BLaER1 treated with 17β-estradiol and CSF1 and Interleukin-3, amounts not matched to agents 10 nM and 100 nM (cell line): Measurements from ENCODE around the gene INPP4A.
"Not testable (repeated sequence)": the region's sequence is repeated elsewhere in the genome, so short reads cannot be mapped to it uniquely, and the experiment has no call there.

Experiments
- H3K27ac ChIP-seq, 11 experiments: shearing (Covaris generic); formaldehyde crosslinking; 2 replicates each; pipeline ENCODE4 v1.8.1; 2022
- H3K27me3 ChIP-seq, 11 experiments: shearing (Covaris generic); formaldehyde crosslinking; 2 replicates each; pipeline ENCODE4 v1.8.1; 2022
- H3K36me3 ChIP-seq, 11 experiments: shearing (Covaris generic); formaldehyde crosslinking; 2 replicates each; pipeline ENCODE4 v1.8.1; 2022
- H3K4me1 ChIP-seq, 10 experiments: shearing (Covaris generic); formaldehyde crosslinking; 2 replicates each; pipeline ENCODE4 v1.8.1; 2022
- H3K4me2 ChIP-seq, 11 experiments: shearing (Covaris generic); formaldehyde crosslinking; 2 replicates each; pipeline ENCODE4 v1.8.1; 2022
- H3K4me3 ChIP-seq, 10 experiments: shearing (Covaris generic); formaldehyde crosslinking; 2 replicates each; pipeline ENCODE4 v1.8.1; 2022
- H3K9ac ChIP-seq, 11 experiments: shearing (Covaris generic); formaldehyde crosslinking; 2 replicates each; pipeline ENCODE4 v1.8.1; 2022
- H3K9me3 ChIP-seq, 11 experiments: shearing (Covaris generic); formaldehyde crosslinking; replicated peaks in 1 of 11; 2 replicates each; pipeline ENCODE4 v1.8.1; 2022
- H4K20me1 ChIP-seq, 11 experiments: shearing (Covaris generic); formaldehyde crosslinking; 2 replicates each; pipeline ENCODE4 v1.8.1; 2022
- Cebpa-rat ChIP-seq, 11 experiments: shearing (Covaris generic); IDR thresholded peaks; 2 replicates each; pipeline ENCODE4 v1.8.1; 2022

The INPP4A gene

DNA sequence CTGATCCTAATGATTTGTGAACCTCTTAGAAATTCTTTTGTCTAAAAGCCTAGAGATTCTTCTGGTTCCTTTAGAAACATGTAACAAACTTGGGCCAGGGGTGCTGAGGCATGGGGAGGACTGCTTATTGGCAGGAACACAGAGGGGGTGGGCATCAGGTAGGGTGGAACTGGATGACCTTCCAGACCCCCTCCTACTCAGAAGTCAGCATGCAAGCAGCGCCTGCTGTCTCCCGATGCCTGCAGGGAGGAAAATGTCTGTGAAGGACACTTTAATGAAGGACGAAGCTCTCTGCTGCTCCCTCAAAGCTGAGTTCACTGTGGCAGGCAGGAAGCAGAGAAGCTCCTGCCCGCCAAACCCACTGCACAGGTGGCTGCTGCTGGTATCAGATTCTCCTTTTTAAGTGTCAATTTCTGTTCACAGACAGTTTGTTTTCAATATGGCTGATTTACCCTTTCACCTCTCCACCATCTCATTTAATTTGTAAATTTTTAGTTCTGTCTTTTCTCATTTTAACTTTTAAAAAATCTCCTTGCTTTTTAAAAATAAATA is 144.3 kb downstream of the INPP4A start:
- no peak overlapping the region for H3K4me2 ChIP-seq
- H3K4me1 ChIP-seq: peaks cover 0 to 10% (median 0%) of the 10 kb centered on the region in 10 experiments; a peak in 4 of 20 replicates
- H4K20me1 ChIP-seq: no peaks in the 10 kb centered on the region
- H3K4me3 ChIP-seq: no peak overlapping the region
- no peaks in the 10 kb centered on the region for H3K27me3 ChIP-seq
- no peak for TF ChIP-seq Cebpa-rat (IDR thresholded peaks at IDR 0.05)
- peaks cover 3 to 11% (median 5%) of the 10 kb centered on the region in 11 experiments; a peak in 15 of 22 replicates for H3K9me3 ChIP-seq
- H3K9ac ChIP-seq: no peak overlapping the region
- peaks cover 18 to 84% (median 41%) of the 10 kb centered on the region in 11 experiments; a peak in 21 of 22 replicates for H3K36me3 ChIP-seq
- H3K27ac ChIP-seq: no peak overlapping the region

DNA sequence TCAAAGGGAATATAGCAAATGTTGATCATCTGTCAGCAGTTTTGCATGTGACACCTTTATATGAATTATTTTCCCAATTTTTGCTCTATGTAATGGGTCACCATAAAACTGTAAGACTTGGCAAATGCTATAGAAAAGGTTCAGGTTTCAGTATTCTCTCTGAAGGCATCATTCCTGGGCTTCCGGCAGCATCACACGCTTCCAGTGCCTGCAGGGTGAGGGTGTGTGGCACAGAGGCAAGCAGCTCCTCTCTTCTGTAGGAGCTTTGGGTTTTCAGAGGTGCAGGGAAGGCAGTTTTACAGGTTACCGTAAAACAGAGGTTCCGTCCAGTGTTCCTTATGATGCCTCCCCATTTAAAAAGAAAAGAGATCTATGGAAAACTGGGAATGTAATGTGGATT is 144.8 kb downstream of the INPP4A start:
- Histone ChIP-seq H3K4me1 (peaks cover 0 to 10% (median 0%) of the 10 kb centered on the region in 10 experiments; a peak in 4 of 20 replicates), H3K27me3 (no peaks in the 10 kb centered on the region), H3K4me2 (no peak overlapping the region), H3K9ac (no peak overlapping the region), H3K9me3 (peaks cover 6 to 15% (median 8%) of the 10 kb centered on the region in 11 experiments; a peak in 15 of 22 replicates), H4K20me1 (no peaks in the 10 kb centered on the region), H3K27ac (no peak overlapping the region), H3K4me3 (no peak overlapping the region), H3K36me3 (peaks cover 20 to 80% (median 39%) of the 10 kb centered on the region in 11 experiments; a peak in 20 of 22 replicates)
- no peak for TF ChIP-seq Cebpa-rat (IDR thresholded peaks at IDR 0.05)

GRCh38 chr2:98592565-98592964 is 147.9 kb downstream of the INPP4A start:
- no peak overlapping the region for H3K9ac ChIP-seq
- H3K4me3 ChIP-seq: no peak overlapping the region
- no peak overlapping the region for H3K4me2 ChIP-seq
- no peak for TF ChIP-seq Cebpa-rat (IDR thresholded peaks at IDR 0.05)
- H3K9me3 ChIP-seq: peaks cover 6 to 15% (median 8%) of the 10 kb centered on the region in 11 experiments; a peak in 15 of 22 replicates
- no peaks in the 10 kb centered on the region for H4K20me1 ChIP-seq
- peaks cover 26 to 64% (median 36%) of the 10 kb centered on the region in 11 experiments; a peak in 21 of 22 replicates for H3K36me3 ChIP-seq
- no peak overlapping the region for H3K27ac ChIP-seq
- H3K4me1 ChIP-seq: peaks cover 0 to 10% (median 0%) of the 10 kb centered on the region in 10 experiments; a peak in 4 of 20 replicates
- H3K27me3 ChIP-seq: no peaks in the 10 kb centered on the region

DNA sequence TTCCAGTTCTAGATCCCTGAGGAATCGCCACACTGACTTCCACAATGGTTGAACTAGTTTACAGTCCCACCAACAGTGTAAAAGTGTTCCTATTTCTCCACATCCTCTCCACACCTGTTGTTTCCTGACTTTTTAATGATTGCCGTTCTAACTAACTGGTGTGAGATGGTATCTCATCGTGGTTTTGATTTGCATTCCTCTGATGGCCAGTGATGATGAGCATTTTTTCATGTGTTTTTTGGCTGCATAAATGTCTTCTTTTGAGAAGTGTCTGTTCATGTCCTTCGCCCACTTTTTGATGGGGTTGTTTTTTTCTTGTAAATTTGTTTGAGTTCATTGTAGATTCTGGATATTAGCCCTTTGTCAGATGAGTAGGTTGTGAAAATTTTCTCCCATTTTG is 150.0 kb downstream of the INPP4A start:
- not testable (repeated sequence) for H3K27ac ChIP-seq, H4K20me1 ChIP-seq, H3K4me3 ChIP-seq, H3K4me2 ChIP-seq, H3K9ac ChIP-seq, H3K27me3 ChIP-seq
- H3K9me3 ChIP-seq: peaks cover 6 to 15% (median 8%) of the 10 kb centered on the region in 11 experiments; a peak in 15 of 22 replicates
- H3K4me1 ChIP-seq: peaks cover 0 to 16% (median 0%) of the 10 kb centered on the region in 10 experiments; a peak in 4 of 20 replicates
- H3K36me3 ChIP-seq: peaks cover 44 to 78% (median 53%) of the 10 kb centered on the region in 11 experiments

DNA sequence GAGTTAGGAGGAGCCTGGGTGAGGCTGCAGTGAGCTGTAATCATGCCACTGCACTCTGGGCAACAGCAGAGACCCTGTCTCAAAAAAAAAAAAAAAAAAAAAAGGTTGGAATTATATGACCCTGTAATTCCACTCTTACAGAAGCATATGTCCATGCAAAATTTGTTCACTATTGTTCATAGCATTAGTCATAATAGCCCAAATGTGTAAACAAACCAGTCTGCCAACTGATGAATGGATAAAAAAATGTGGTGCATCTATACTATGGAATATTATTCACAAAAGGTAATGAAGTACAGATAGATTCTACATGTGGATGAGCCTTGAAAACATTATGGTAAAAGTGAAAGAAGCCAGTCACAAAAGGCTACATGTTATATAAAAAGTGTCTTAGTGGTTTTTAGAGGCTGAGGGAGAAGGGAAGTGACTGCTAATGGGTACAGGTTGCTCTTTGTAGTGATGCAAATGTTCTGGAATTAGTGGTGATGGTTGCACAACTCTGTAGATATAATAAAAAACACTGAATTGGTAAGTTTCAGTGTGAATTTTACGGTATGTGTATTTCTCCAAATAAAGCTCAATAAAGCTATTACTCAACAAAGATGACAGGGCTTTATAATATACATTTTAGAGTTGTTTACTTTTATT is 154.2 kb downstream of the INPP4A start:
- peaks cover 0 to 15% (median 0%) of the 10 kb centered on the region in 11 experiments; a peak in 6 of 22 replicates for H4K20me1 ChIP-seq

DNA sequence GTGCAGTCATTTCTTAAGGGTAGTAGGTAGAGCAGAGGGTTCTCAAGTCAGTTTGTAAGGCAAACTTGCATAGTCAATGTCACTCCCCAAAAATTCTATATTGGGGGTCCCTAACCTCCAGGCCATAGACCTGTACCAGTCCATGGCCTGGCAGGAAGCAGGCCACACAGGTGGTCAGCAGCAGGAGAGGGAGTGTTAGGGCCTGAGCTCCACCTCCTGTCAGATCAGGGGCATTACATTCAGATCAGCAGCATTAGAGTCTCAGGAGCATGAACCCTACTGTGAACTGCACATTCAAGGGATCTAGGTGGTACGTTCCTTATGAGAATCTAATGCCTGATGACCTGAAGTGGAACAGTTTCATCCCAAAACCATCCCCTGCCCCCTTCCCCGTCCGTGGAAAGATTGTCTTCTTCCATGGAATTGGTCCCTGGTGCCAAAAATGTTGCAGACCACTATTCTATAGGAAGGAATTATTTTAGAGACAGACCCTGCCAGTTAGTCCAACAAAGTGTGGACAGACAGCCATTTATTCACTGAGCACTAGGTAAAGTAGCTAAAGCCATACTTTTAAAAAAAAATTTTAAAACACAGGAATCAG is 157.0 kb downstream of the INPP4A start:
- no peaks in the 10 kb centered on the region for H3K9me3 ChIP-seq
- H3K36me3 ChIP-seq: peaks cover 62 to 88% (median 72%) of the 10 kb centered on the region in 11 experiments
- no peak overlapping the region for H3K9ac ChIP-seq
- H4K20me1 ChIP-seq: peaks cover 0 to 43% (median 12%) of the 10 kb centered on the region in 11 experiments; a peak in 9 of 22 replicates
- TF ChIP-seq Cebpa-rat (IDR thresholded peaks at IDR 0.05): no peak
- H3K4me3 ChIP-seq: no peak overlapping the region
- H3K27me3 ChIP-seq: no peaks in the 10 kb centered on the region
- H3K27ac ChIP-seq: no peak overlapping the region
- H3K4me2 ChIP-seq: no peak overlapping the region
- peaks cover 5 to 14% (median 7%) of the 10 kb centered on the region in 10 experiments for H3K4me1 ChIP-seq

More for the DNA sequence above, 154.2 kb downstream of the INPP4A start:
- Histone ChIP-seq H3K36me3 (peaks cover 66 to 86% (median 70%) of the 10 kb centered on the region in 11 experiments), H3K9me3 (peaks cover 4 to 5% (median 4%) of the 10 kb centered on the region in 11 experiments; a peak in 14 of 22 replicates), H3K4me2 (no peak overlapping the region), H3K4me1 (peaks cover 0 to 6% (median 0%) of the 10 kb centered on the region in 10 experiments; a peak in 1 of 20 replicates), H3K27me3 (no peaks in the 10 kb centered on the region), H3K9ac (no peak overlapping the region), H3K4me3 (no peak overlapping the region), H3K27ac (no peak overlapping the region)
- no peak for TF ChIP-seq Cebpa-rat (IDR thresholded peaks at IDR 0.05)

DNA sequence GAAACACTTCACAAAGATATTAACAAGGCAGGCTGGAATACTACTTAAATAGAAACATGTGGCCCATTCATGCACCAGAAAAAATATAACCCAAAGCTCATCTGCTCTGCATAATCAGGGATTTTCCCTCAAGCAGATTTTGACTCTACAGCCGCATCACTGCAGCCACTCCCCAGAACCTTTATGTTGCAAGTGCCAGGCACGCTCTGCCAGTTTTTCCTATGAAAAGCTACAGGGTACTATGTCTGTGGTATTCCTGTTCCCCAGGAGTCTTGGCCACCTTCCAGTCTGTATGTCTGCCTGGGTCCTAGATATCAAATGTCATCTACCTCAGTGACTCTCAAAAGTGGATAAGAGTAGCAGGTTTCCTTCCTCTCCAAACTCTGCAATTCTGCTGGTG is 159.9 kb downstream of the INPP4A start:
- Histone ChIP-seq H3K4me3 (no peak overlapping the region), H4K20me1 (peaks cover 0 to 46% (median 12%) of the 10 kb centered on the region in 11 experiments; a peak in 9 of 22 replicates), H3K27ac (no peak overlapping the region), H3K4me1 (peaks cover 20 to 28% (median 23%) of the 10 kb centered on the region in 10 experiments), H3K9ac (no peak overlapping the region; a peak in 1 of 22 replicates), H3K27me3 (no peaks in the 10 kb centered on the region), H3K36me3 (peaks cover 39 to 59% (median 47%) of the 10 kb centered on the region in 11 experiments), H3K9me3 (no peaks in the 10 kb centered on the region), H3K4me2 (no peak overlapping the region)
- no peak for TF ChIP-seq Cebpa-rat (IDR thresholded peaks at IDR 0.05)

GRCh38 chr2:98605076-98605475 is 160.4 kb downstream of the INPP4A start:
- peaks cover 34 to 59% (median 44%) of the 10 kb centered on the region in 11 experiments for H3K36me3 ChIP-seq
- no peak overlapping the region for H3K27ac ChIP-seq
- no peak overlapping the region for H3K4me3 ChIP-seq

GRCh38 chr2:98606431-98606830 is 161.8 kb downstream of the INPP4A start:
- no peaks in the 10 kb centered on the region for H3K9me3 ChIP-seq
- TF ChIP-seq Cebpa-rat (IDR thresholded peaks at IDR 0.05): no peak
- peak overlapping the region; percentile 78 to 98 (median 96) for H3K4me2 ChIP-seq
- peak overlapping the region in 6 of 11 experiments; percentile 90 to 99 (median 94); a peak in 8 of 22 replicates for H3K9ac ChIP-seq
- peaks cover 34 to 45% (median 40%) of the 10 kb centered on the region in 10 experiments for H3K4me1 ChIP-seq
- H3K36me3 ChIP-seq: peaks cover 30 to 59% (median 43%) of the 10 kb centered on the region in 11 experiments
- H3K4me3 ChIP-seq: peak overlapping the region in 4 of 10 experiments; percentile 86 to 97 (median 92); a peak in 4 of 20 replicates
- peak overlapping the region in 1 of 11 experiments; percentile 91; a peak in 2 of 22 replicates for H3K27ac ChIP-seq
- no peaks in the 10 kb centered on the region for H3K27me3 ChIP-seq
- peaks cover 0 to 43% (median 11%) of the 10 kb centered on the region in 11 experiments; a peak in 9 of 22 replicates for H4K20me1 ChIP-seq

More at GRCh38 chr2:98605076-98605475, 160.4 kb downstream of the INPP4A start:
- Histone ChIP-seq H4K20me1 (peaks cover 0 to 46% (median 12%) of the 10 kb centered on the region in 11 experiments; a peak in 9 of 22 replicates), H3K9me3 (no peaks in the 10 kb centered on the region), H3K9ac (peak overlapping the region in 2 of 11 experiments; percentile 1 to 21; a peak in 3 of 22 replicates), H3K4me2 (no peak overlapping the region), H3K4me1 (peaks cover 25 to 34% (median 29%) of the 10 kb centered on the region in 10 experiments), H3K27me3 (no peaks in the 10 kb centered on the region)
- no peak for TF ChIP-seq Cebpa-rat (IDR thresholded peaks at IDR 0.05)
